IPS-NIHi11 (cell line): Measurements from ENCODE around the gene TMC3.
A peak's percentile ranks its signal among the peaks of the same experiment; 100 is the strongest.
"Not testable (repeated sequence)": the region's sequence is repeated elsewhere in the genome, so short reads cannot be mapped to it uniquely, and the experiment has no call there.

ENCODE experiments used
- DNase-seq: peaks from one replicate; pipeline ENCODE4 v3.0.0; 2012; ENCODE audit warnings: mixed read lengths, low spot score

The TMC3 gene

GRCh38 chr15:81373775-81374395 lies at the start of gene TMC3:
TMC3 (minus strand) TSS chr15:81374213; CDS start chr15:81374077, 136 bp downstream.
- peak; percentile 30 for DNase-seq

- no peak for DNase-seq
Observed at GRCh38 chr15:81421461-81421860, 47.4 kb upstream of the TMC3 start.

- peak; percentile 56 for DNase-seq
Observed at GRCh38 chr15:81419332-81419943, 45.4 kb upstream of the TMC3 start.

- DNase-seq = no peak
Observed at GRCh38 chr15:81418891-81419290, 44.9 kb upstream of the TMC3 start.

GRCh38 chr15:81418444-81418843 lies 44.4 kb upstream of the TMC3 start:
- no peak for DNase-seq

- not testable (repeated sequence) for DNase-seq
Observed at GRCh38 chr15:81414274-81414968, 40.4 kb upstream of the TMC3 start.

GRCh38 chr15:81413851-81414250 lies 39.8 kb upstream of the TMC3 start:
- DNase-seq = no peak

- DNase-seq = no peak
Observed at GRCh38 chr15:81411969-81412633, 38.1 kb upstream of the TMC3 start.

- DNase-seq = peak; percentile 17
Observed at GRCh38 chr15:81411051-81411450, 37.0 kb upstream of the TMC3 start.

GRCh38 chr15:81410318-81410753 lies 36.3 kb upstream of the TMC3 start:
- peak; percentile 62 for DNase-seq

- DNase-seq = no peak
Observed at GRCh38 chr15:81407718-81408117, 33.7 kb upstream of the TMC3 start.

- DNase-seq = no peak
Observed at GRCh38 chr15:81407176-81407575, 33.2 kb upstream of the TMC3 start.

- DNase-seq = peak; percentile 56
Observed at GRCh38 chr15:81400640-81401236, 26.7 kb upstream of the TMC3 start.

GRCh38 chr15:81398910-81399551 lies 25.0 kb upstream of the TMC3 start:
- no peak for DNase-seq

GRCh38 chr15:81398456-81398855 lies 24.4 kb upstream of the TMC3 start:
- DNase-seq = no peak

- no peak for DNase-seq
Observed at GRCh38 chr15:81394603-81395002, 20.6 kb upstream of the TMC3 start.

- no peak for DNase-seq
Observed at GRCh38 chr15:81391657-81392056, 17.6 kb upstream of the TMC3 start.

- DNase-seq = no peak
Observed at GRCh38 chr15:81388436-81388770, 14.4 kb upstream of the TMC3 start.

- DNase-seq = no peak
Observed at GRCh38 chr15:81387621-81388435, 13.8 kb upstream of the TMC3 start.

- DNase-seq = no peak
Observed at GRCh38 chr15:81386947-81387346, 12.9 kb upstream of the TMC3 start.

GRCh38 chr15:81385721-81386076 lies 11.7 kb upstream of the TMC3 start:
- no peak for DNase-seq
